HepG2 (cell line): ENCODE measurements around the gene CDK17. TPM values are rescaled to one million over a fixed set of nuclear protein-coding genes. Genes with fewer than 3 reads are reported as not detected.

Source experiments
- ATAC-seq: fragments of 200-7000 bp; cut with Tn5 transposase; 3 replicates; pipeline ENCODE4 v1.9.1; 2020; ENCODE audit warnings: mild to moderate bottlenecking, moderate library complexity
- BruUV-seq: library from RNA; stranded (reverse); fragments of 400-500 nt; replicated peaks from 2 replicates; lab custom pipeline; 2021; lab: Mats Ljungman, UMichigan
- CTCF ChIA-PET: fragments of 300-600 bp; formaldehyde crosslinking; extraction: SDS; loops from one replicate; lab custom pipeline; 2021; ENCODE audit warnings: low total read pairs, inconsistent platforms, low intra/inter-chr PET ratio; lab: Yijun Ruan, JAX
- POLR2A ChIA-PET: fragments of 350-600 bp; sonication (Branson Sonifier 250); formaldehyde crosslinking; loops from one replicate; lab custom pipeline; 2020; ENCODE audit warnings: antibody characterized with exemption, inconsistent platforms; lab: Yijun Ruan, JAX
- DNase-seq: peaks from one replicate; pipeline ENCODE4 v3.0.0-alpha.2; 2015; ENCODE audit warnings: low spot score
- FAIRE-seq: peaks from 3 replicates; lab custom pipeline; 2011; peaks lifted over from hg19 to GRCh38; lab: Jason Lieb, UNC
- H2AFZ ChIP-seq: one replicate; pipeline ENCODE4 v1.6.1; 2011; ENCODE audit warnings: low read length, inconsistent platforms
- H3K27ac ChIP-seq: fragments of 300-600 bp; 3 replicates; pipeline ENCODE4 v1.8.0; 2011; ENCODE audit warnings: mixed run types, mild to moderate bottlenecking, mixed read lengths, low read length, inconsistent platforms; ENCODE audit not compliant: insufficient read depth; ENCODE audit errors: extremely low read length
- H3K27me3 ChIP-seq, 2 experiments: fragments of 200-600 bp in 1 of 2; 2 replicates in 1 of 2; 3 replicates in 1 of 2; pipeline versions ENCODE4 v1.6.0 to v1.8.0; 2011; ENCODE audit warnings: low read length in 2 of 2, mild to moderate bottlenecking in 2 of 2, moderate library complexity in 2 of 2, inconsistent platforms in 1 of 2; ENCODE audit not compliant: insufficient read depth in 2 of 2, control insufficient read depth in 1 of 2
- H3K36me3 ChIP-seq, 2 experiments: fragments of 200-600 bp in 1 of 2; replicated peaks in 1 of 2; 2 replicates in 1 of 2; 3 replicates in 1 of 2; pipeline versions ENCODE4 v1.5.1 to v1.8.0; 2011; ENCODE audit warnings: low read length in 2 of 2, inconsistent platforms in 1 of 2; ENCODE audit not compliant: insufficient read depth in 2 of 2, control insufficient read depth in 1 of 2
- H3K4me1 ChIP-seq: 2 replicates; pipeline ENCODE4 v1.5.1; 2012; ENCODE audit warnings: low read length, inconsistent platforms; ENCODE audit not compliant: insufficient read depth
- H3K4me2 ChIP-seq: 2 replicates; pipeline ENCODE4 v1.6.0; 2011; ENCODE audit warnings: low read depth, low read length, inconsistent platforms
- H3K4me3 ChIP-seq, 3 experiments: fragments of 200-600 bp in 1 of 3; sonication (generic), shearing (Covaris generic) in 1 of 3; replicated peaks in 1 of 3; 2 replicates each; pipeline ENCODE4 v1.5.1; 2011 to 2016; ENCODE audit warnings: low read length in 3 of 3, inconsistent platforms in 2 of 3, low read depth in 2 of 3, mild to moderate bottlenecking in 2 of 3, control low read depth in 1 of 3, mixed read lengths in 1 of 3; ENCODE audit not compliant: insufficient read depth in 1 of 3
- H3K79me2 ChIP-seq: one replicate; pipeline ENCODE4 v1.6.1; 2011; ENCODE audit warnings: low read length, inconsistent platforms; ENCODE audit not compliant: insufficient read depth
- H3K9ac ChIP-seq: 2 replicates; pipeline ENCODE4 v1.6.0; 2011; ENCODE audit warnings: mild to moderate bottlenecking, low read depth, low read length, inconsistent platforms; ENCODE audit not compliant: insufficient read depth
- H3K9me3 ChIP-seq: 2 replicates; pipeline ENCODE4 v1.5.1; 2012; ENCODE audit warnings: mild to moderate bottlenecking, low read length
- H4K20me1 ChIP-seq: 2 replicates; pipeline ENCODE4 v1.6.0; 2011; ENCODE audit warnings: inconsistent platforms, mild to moderate bottlenecking, low read length, moderate library complexity; ENCODE audit not compliant: insufficient read depth
- CBX5 ChIP-seq: sonication (generic); formaldehyde crosslinking; IDR thresholded peaks from 2 replicates; pipeline ENCODE4 v1.4.0; 2020; ENCODE audit warnings: missing genetic modification reagents, borderline replicate concordance
- MTF2 ChIP-seq: sonication (generic); formaldehyde crosslinking; IDR thresholded peaks from 2 replicates; pipeline ENCODE4 v1.5.0; 2020; ENCODE audit warnings: missing genetic modification reagents, borderline replicate concordance
- RARA ChIP-seq: IDR thresholded peaks from 2 replicates; pipeline ENCODE4 v1.6.1; 2016; ENCODE audit warnings: missing genetic modification reagents, missing compliant biosample characterization
- REXO4 ChIP-seq: sonication (generic); formaldehyde crosslinking; IDR thresholded peaks from 2 replicates; pipeline ENCODE4 v1.8.0; 2022; ENCODE audit warnings: missing genetic modification reagents, mild to moderate bottlenecking, borderline replicate concordance
- RNF2 ChIP-seq: fragments of 450-650 bp; conservative IDR thresholded peaks from 2 replicates; pipeline ENCODE4 v1.6.1; 2016; ENCODE audit warnings: low read depth
- SAP130 ChIP-seq: IDR thresholded peaks from 2 replicates; pipeline ENCODE4 v1.6.1; 2016; ENCODE audit warnings: low read depth
- SIX1 ChIP-seq: sonication (generic); formaldehyde crosslinking; IDR thresholded peaks from 2 replicates; pipeline ENCODE4 v1.4.0; 2020; ENCODE audit warnings: missing genetic modification reagents, borderline replicate concordance
- SNRNP70 ChIP-seq: fragments of 200-400 bp; formaldehyde crosslinking; IDR thresholded peaks from 2 replicates; pipeline ENCODE4 v1.6.1; 2017; ENCODE audit warnings: mild to moderate bottlenecking, low read depth, low read length, moderate library complexity
- SP5 ChIP-seq: IDR thresholded peaks from 2 replicates; pipeline ENCODE4 v1.6.1; 2016; ENCODE audit warnings: low read depth, borderline replicate concordance
- ZBTB1 ChIP-seq: sonication (generic); formaldehyde crosslinking; IDR thresholded peaks from 2 replicates; pipeline ENCODE4 v1.4.0; 2020; ENCODE audit warnings: missing genetic modification reagents, borderline replicate concordance
- ZNF234 ChIP-seq: sonication (generic); formaldehyde crosslinking; conservative IDR thresholded peaks from 2 replicates; pipeline ENCODE4 v1.5.1; 2020; ENCODE audit warnings: mild to moderate bottlenecking, missing genetic modification reagents
- ZNF329 ChIP-seq: sonication (generic); formaldehyde crosslinking; IDR thresholded peaks from 2 replicates; pipeline ENCODE4 v1.9.0; 2021; ENCODE audit warnings: low read depth, mild to moderate bottlenecking, missing genetic modification reagents
- ZNF780A ChIP-seq: sonication (generic); formaldehyde crosslinking; IDR thresholded peaks from 2 replicates; pipeline ENCODE4 v1.8.0; 2022; ENCODE audit warnings: mild to moderate bottlenecking, missing genetic modification reagents, moderate library complexity
- ZNF792 ChIP-seq: IDR thresholded peaks from 2 replicates; pipeline ENCODE4 v1.6.1; 2016
- ZNF850 ChIP-seq: sonication (generic); formaldehyde crosslinking; conservative IDR thresholded peaks from 2 replicates; pipeline ENCODE4 v1.9.0; 2021; ENCODE audit warnings: mild to moderate bottlenecking, missing genetic modification reagents
- WGBS: methylation state at CpG from one replicate; pipeline ENCODE4 v1.1.6; 2017; ENCODE audit warnings: low lambda C conversion rate; 5-methylcytosine and 5-hydroxymethylcytosine counted together
- in situ Hi-C: cut with HindIII; loops from 2 replicates; pipeline ENCODE4 v1.10.0; 2017; ENCODE audit warnings: low pct_unique_long_range_greater_than_20kb; ENCODE audit not compliant: extremely low pct_ligation_motif_present
- intact Hi-C: fragments of 100-400 bp; cut with micrococcal nuclease; formaldehyde crosslinking; loops from one replicate; pipeline ENCODE4 v1.10.0; 2022; ENCODE audit not compliant: unreplicated experiment
- polyA plus RNA-seq, 8 experiments: library from polyadenylated mRNA; depleted of rRNA in 3 of 8; stranded (reverse) in 7 of 8; unstranded in 1 of 8; fragments of >200 nt; fragmentation: Illumina TruSeq in 4 of 8; extraction: Trizol in 4 of 8; gene quantifications; 2 replicates each; pipeline versions ENCODE4 v1.2.1 to v1.2.3, GENCODE V29; 2011 to 2016; ENCODE audit warnings: low read depth in 4 of 8, missing spikeins in 1 of 8, mixed read lengths in 1 of 8; ENCODE audit not compliant: insufficient read depth in 1 of 8
- total RNA-seq, 5 experiments: library from RNA; depleted of rRNA; stranded (reverse); fragments of >200 nt; fragmentation: Illumina TruSeq; extraction: Trizol; gene quantifications; 2 replicates each; pipeline ENCODE4 v1.2.3, GENCODE V29; 2016; ENCODE audit warnings: low read depth in 1 of 5

The CDK17 gene
- total and polyA plus RNA-seq, 2 of the 13 experiments (the other 11 are each of a cell fraction or from before 2014, with no cell fraction given), result 9.9 to 22.3 TPM

DNA sequence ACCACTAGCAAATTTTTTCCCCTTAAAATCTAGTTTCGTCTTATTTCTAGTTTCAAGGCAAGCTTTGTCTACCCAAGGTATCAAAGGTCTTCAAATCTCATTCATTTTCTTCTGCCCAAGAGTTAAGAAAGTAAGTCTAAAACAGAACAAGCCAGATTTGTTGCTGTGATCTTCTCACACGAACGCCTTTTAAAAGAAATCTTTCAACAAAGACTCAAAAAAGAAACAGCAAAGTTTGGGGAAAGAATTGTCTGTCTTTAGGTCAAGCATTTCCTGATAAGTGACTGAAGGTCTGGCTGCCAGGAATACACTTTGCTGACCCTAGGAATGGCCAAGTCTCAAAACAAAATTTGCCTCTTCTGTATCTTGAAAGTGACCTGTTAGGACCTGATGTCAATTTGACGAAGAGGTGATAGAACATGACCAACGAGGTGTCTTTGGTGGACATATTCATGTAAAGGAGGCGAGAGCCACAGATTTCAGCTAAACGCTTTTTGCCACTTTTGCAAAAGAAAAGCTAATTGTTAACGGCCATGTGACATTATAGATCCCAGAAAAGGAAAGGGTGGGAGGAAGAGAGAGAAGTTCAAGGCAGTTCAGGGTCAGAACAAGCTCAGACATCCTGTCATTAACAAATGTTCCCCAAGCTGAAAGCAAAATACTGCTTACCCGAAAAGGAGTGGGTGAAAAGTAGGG lies 1.7 kb downstream of the CDK17 start (continued):
- no peak for TF ChIP-seq REXO4 (CRISPR knock-in tag)
- 0 out of 2 replicates have a peak, but pooled peaks have one; percentile 11 for TF ChIP-seq MTF2 (CRISPR knock-in tag)
- no peak for TF ChIP-seq RNF2
- TF ChIP-seq ZNF792 (CRISPR knock-in tag), result peak; percentile 38; the same call in 1 of the 2 replicates
- TF ChIP-seq SAP130 (CRISPR knock-in tag), result peak; percentile 29; the same call in 1 of the 2 replicates
- TF ChIP-seq CBX5 (CRISPR knock-in tag), result no peak
- peak; percentile 41 for TF ChIP-seq RARA (CRISPR knock-in tag)

DNA sequence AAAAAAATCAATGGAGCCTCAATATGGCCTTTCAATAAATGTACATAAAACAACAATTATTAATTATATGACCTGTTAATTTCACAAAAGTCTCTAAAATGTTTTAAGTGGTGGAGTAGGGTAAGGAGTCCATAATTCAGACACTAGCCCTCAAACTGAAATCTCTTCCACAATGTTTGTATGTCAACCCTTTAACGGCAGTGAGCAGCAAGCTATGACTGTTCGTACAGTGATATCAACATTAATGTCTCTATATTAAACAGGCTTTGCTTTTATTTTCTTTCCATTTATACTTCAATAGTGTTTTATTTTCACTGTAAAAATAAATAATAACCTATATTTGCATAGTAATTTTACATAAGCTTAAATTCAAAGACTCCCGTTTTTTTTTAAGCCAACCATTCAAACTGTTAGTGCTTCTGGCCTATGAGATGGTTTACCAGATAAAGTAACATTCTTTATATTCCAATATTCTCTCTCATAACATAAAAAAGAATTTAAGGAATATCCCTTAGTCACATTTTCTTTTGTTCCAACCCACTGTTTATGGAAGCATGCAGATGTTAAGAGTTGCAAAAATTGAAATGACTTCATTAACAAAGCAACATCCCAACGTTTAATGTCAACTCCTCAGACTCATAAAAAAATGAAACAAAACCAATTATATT lies 2.3 kb downstream of the CDK17 start:
- BruUV-seq, result no TSS peak
- no peak for DNase-seq
- Histone ChIP-seq H3K4me1 (peaks cover 31% of the 10 kb centered on the region), H3K36me3 (no peaks in the 10 kb centered on the region), H3K27ac (no peak overlapping the region), H3K9me3 (no peaks in the 10 kb centered on the region), H3K9ac (peak overlapping the region; percentile 89; the same call in 1 of the 2 replicates), H3K4me2 (peak overlapping the region; percentile 79), H3K27me3 (peaks cover 0 to 3% of the 10 kb centered on the region in 2 experiments; a peak in 1 of 5 replicates), H2AFZ (no peak overlapping the region), H3K4me3 (peak overlapping the region; percentile 77 to 89 (median 83); a peak in 5 of 6 replicates), H4K20me1 (peaks cover 33% of the 10 kb centered on the region), H3K79me2 (peaks cover 61% of the 10 kb centered on the region)
- intact Hi-C loops, result loop anchor here (5.0 kb wide), 1 partner anchor 61 kb away; no protein-coding TSS in a partner anchor
- 13% methylated on average over 4 of the region's 4 CpGs for WGBS
- no peak for ATAC-seq
- POLR2A ChIA-PET, result no interaction called here
- FAIRE-seq, result no peak
- in situ Hi-C loops, result no loop called here
- CTCF ChIA-PET, result no interaction called here
- TF ChIP-seq ZNF850 (CRISPR knock-in tag) (no peak), ZBTB1 (CRISPR knock-in tag) (no peak), ZNF329 (CRISPR knock-in tag) (no peak), SNRNP70 (no peak), ZNF234 (CRISPR knock-in tag) (no peak), SIX1 (no peak), ZNF780A (CRISPR knock-in tag) (no peak), SP5 (no peak)
